HG03575 (cell line): ENCODE data around the gene HSP90AB1.
"Not testable (repeated sequence)": the region's sequence is repeated elsewhere in the genome, so short reads cannot be mapped to it uniquely, and the experiment has no call there.

Experiments
- ATAC-seq: cut with Tn5 transposase; IDR thresholded peaks from one replicate; pipeline ENCODE4 v1.9.1; 2021; ENCODE audit not compliant: unreplicated experiment, insufficient number of reproducible peaks, low FRiP score; ENCODE audit errors: extremely low read depth

HSP90AB1 gene

DNA sequence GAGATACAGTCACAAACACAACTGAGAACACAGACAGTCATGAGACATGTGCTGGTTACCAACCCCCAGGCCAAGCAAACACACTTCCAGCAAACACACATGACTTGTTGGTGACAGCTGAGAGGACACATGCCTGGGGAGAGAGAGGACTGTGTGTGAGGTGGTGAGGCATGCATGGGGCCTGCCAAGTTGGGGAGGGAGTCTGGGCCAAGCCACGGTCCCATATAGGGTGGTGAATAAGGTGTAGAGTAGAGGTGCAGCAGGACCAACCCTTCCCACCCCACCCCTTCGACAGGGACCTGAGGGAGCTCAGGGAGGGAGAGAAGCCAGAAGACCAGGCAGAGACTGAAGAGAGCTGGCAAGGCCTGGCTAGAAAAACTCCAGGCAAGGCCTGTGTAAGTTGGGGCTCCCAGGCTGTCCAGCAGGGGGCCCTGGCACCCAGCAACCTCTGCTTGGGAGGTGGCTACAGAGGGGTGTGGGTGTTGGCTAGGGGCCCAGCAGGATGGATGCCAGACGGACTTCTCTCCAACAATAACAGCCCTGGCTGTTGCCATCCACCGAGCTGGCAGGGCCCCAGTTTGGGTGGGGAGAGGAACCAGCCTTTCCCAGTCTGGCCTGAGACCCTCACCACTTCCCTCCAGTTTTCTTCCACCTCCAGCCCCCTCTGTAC lies 25.5 kb upstream of the HSP90AB1 start:
- no peak for ATAC-seq

- ATAC-seq: no peak
These were observed 25.0 kb upstream of the HSP90AB1 start for GRCh38 chr6:44221961-44222335.

GRCh38 chr6:44222486-44223318 lies 24.2 kb upstream of the HSP90AB1 start:
- ATAC-seq: no peak

DNA sequence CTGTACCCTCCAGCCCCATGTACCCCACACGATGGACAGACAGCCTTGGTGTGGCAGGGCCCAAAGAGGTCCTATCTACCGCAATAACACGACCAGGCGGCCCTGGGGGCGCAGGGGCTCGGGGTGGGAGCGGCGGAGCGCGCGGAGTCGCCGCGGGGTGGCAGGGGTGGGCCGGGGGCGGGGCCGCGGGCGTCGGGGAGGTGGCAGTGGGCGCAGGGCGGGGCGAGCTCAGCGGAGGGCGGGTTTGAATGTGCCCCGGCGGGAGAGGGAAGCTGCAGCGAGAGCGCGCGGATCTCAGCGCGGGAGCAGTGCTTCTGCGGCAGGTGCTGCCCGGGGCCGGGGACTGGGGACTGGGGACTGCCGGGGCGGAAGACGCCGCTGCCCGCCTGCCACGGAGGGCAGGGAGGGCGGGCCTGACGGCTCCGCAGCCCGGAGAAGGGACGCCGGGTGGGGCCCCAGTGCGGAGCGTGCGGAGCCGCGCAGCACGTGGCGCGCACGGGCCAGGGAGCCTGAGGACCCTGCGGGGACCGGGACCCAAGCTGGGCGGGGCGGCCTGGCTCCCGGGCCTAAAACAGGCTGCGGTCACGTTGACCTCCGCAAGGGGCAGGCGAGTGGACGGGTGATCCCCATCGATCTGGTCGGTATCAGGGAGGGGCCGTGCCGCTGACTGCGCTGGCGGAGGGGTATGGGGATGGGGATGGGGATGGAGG lies 23.4 kb upstream of the HSP90AB1 start, which contains the start of gene SLC29A1:
TSS of gene SLC29A1 (plus strand) at position 277 of the 710 bp plus-strand sequence. CDS start 3,719 bp downstream, outside the sequence.
- ATAC-seq: no peak

GRCh38 chr6:44224029-44224964 lies 22.6 kb upstream of the HSP90AB1 start:
- no peak for ATAC-seq

GRCh38 chr6:44224965-44225305 lies 22.0 kb upstream of the HSP90AB1 start:
- no peak for ATAC-seq

DNA sequence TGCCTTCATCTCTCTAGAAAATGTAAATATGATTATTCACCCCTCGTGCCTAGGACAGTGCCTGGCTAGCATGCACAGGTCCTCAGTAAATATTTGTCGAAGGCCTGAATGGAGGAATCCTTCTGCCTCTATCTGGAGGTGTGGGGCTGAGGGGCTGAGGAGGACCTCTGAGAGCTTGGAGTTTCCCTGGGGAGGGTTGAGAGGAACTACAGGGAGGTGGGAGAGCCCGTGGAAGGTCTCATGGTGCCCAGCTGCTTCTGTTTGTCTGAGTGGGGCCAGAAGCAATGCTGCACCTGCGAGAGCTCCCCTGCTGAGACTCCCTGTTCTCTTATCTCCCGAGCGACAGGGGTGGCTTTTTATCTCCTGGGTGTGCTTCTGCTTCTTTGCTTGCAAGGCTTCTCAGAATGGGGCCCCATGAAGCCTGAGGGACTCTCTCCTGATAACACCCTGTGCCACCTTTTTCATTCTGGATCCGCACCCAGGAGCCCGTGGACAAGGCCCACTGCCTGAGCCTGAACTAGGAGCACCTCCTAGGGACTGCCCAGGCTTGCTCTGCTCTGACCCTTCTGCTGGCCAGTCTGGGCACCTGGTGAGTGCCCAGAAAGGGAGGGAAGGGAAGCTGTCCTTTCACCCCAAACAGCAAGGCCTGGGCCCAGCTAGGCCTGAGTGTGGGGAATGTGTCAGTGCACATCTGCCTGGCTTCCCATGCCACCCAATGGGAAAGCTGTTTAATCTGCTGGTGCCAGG lies 21.1 kb upstream of the HSP90AB1 start:
- ATAC-seq: no peak

GRCh38 chr6:44226368-44227147 lies 20.3 kb upstream of the HSP90AB1 start:
- no peak for ATAC-seq

GRCh38 chr6:44227148-44227793 lies 19.6 kb upstream of the HSP90AB1 start:
- ATAC-seq: no peak

DNA sequence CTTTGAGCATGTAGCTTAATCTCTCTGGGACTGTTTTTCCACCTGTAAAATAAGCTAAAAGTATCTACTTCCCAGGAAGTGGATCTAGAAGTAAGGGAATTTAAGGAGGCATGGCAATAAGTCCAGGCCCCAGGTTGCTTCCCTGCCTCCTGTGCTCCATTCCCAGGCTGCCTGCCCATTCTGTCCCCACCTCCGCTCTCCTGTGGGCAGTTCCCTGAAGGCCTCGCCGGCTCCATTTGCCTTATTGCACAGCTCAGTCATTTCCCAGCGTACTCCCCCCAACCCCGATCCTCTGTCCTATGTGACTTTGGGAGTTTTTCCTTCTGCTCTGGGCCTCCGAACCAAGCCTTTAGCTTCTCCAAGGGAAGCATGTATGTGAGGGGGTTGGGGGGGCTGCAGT lies 18.9 kb upstream of the HSP90AB1 start:
- ATAC-seq: no peak

DNA sequence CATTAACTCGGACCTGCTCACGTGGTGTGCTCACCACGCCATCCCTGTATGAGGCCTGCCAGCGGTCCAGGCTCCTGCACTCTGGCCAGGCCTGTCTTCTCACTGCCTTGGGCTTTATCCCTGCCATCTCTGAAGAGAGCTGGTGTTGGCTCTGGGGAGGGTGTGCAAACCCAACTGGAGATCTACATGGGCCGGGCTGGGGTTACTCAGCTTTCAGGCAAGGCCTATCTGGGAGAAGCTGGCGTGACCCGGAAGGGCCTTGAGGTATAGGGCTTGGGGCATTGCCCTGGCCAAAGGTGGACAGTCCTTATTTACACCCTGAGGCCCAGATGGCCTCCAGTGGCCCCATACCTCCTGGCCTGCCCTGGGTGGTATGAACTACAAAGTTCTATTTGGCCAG lies 18.5 kb upstream of the HSP90AB1 start:
- ATAC-seq: no peak

DNA sequence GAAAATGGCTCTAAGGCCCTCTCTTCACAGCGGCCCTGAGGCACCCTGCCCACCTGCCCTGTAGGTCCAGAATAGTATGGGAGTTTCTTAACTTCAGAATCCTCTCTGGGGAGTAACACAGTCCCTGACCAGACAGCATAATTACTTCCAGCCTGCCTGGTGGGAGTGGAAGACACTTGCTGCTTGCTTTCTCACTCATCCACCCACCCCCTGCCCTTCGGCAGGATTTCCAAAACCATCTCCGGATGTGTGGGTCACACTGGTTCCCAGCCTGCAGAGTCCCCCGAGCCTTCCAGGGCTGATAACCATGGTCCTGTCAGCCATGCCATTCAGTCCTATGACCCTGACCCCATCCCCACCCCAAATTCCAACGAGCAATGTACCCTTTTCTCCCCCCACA lies 18.1 kb upstream of the HSP90AB1 start:
- ATAC-seq: no peak

- ATAC-seq: no peak
These were observed 17.4 kb upstream of the HSP90AB1 start for GRCh38 chr6:44229376-44230033.

DNA sequence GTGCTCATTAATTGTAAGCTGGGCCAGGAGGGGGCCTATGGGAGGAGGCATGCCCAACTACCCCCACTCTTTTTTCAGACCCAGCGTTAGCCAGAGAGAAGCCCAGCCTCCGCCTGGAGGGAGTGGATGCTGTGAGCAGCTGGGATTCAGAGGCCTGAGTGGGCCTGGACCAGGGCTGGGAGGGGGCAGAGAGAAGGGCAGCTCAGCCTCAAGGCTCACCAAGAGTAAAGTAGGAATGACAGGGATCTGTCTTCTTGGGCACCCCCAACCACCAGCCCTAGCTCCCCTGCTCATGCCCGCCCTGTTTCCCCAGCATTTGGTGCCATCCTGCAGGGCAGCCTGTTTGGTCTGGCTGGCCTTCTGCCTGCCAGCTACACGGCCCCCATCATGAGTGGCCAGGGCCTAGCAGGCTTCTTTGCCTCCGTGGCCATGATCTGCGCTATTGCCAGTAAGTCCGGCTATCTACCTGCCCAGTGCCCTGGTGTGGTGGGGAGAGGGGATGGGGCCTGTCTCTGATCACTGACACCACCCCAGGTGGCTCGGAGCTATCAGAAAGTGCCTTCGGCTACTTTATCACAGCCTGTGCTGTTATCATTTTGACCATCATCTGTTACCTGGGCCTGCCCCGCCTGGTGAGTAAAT lies 16.7 kb upstream of the HSP90AB1 start:
- no peak for ATAC-seq

GRCh38 chr6:44231426-44231825 lies 15.5 kb upstream of the HSP90AB1 start:
- ATAC-seq: not testable (repeated sequence)
